HEK293 (cell line): ENCODE data around the gene ANK2.

ENCODE experiments used
- CTCF ChIA-PET: fragments of 350-600 bp; formaldehyde crosslinking; extraction: SDS; loops from one replicate; lab custom pipeline; 2021; ENCODE audit warnings: antibody characterized with exemption; lab: Yijun Ruan, JAX
- POLR2A ChIA-PET: fragments of 300-600 bp; formaldehyde crosslinking; extraction: SDS; loops from one replicate; lab custom pipeline; 2020; ENCODE audit warnings: antibody characterized with exemption, inconsistent platforms; lab: Yijun Ruan, JAX
- H3K27ac ChIP-seq: fragments of 200-500 bp; sonication (Bioruptor generic); 2 replicates; pipeline ENCODE4 v1.5.1; 2014; ENCODE audit warnings: low read depth, low read length, control low read depth, inconsistent platforms; ENCODE audit errors: extremely low read depth
- H3K36me3 ChIP-seq, 2 experiments: fragments of 200-500 bp in 1 of 2; sonication (Bioruptor generic) in 1 of 2; 1 replicate in 1 of 2; 2 replicates in 1 of 2; pipeline ENCODE4 v1.5.1; 2014 to 2017; ENCODE audit warnings: inconsistent platforms in 2 of 2, low read length in 2 of 2; ENCODE audit not compliant: control insufficient read depth in 2 of 2, insufficient read depth in 1 of 2
- H3K4me1 ChIP-seq: fragments of 200-500 bp; sonication (Bioruptor generic); 2 replicates; pipeline ENCODE4 v1.5.1; 2014; ENCODE audit warnings: mild to moderate bottlenecking, low read length, inconsistent platforms; ENCODE audit not compliant: control insufficient read depth, insufficient read depth
- H3K4me3 ChIP-seq: 2 replicates; pipeline ENCODE4 v1.5.1; 2011; ENCODE audit warnings: low read depth, mild to moderate bottlenecking, control low read depth, low read length, moderate library complexity
- H3K9me3 ChIP-seq: fragments of 200-500 bp; sonication (Bioruptor generic); 2 replicates; pipeline ENCODE4 v1.5.1; 2014; ENCODE audit warnings: low read depth, low read length, inconsistent platforms; ENCODE audit not compliant: control insufficient read depth, insufficient read depth
- GLIS1 ChIP-seq: fragments of 450-650 bp; formaldehyde crosslinking; IDR thresholded peaks from 2 replicates; pipeline ENCODE4 v1.5.1; 2016; ENCODE audit warnings: missing biosample characterization, missing genetic modification characterization
- KLF8 ChIP-seq: fragments of 450-650 bp; formaldehyde crosslinking; IDR thresholded peaks from 2 replicates; pipeline ENCODE4 v1.5.1; 2016; ENCODE audit warnings: missing biosample characterization, missing genetic modification characterization
- OVOL3 ChIP-seq: fragments of 450-650 bp; formaldehyde crosslinking; IDR thresholded peaks from 2 replicates; pipeline ENCODE4 v1.5.1; 2016; ENCODE audit warnings: missing biosample characterization, missing genetic modification characterization
- REST ChIP-seq: fragments of 450-650 bp; formaldehyde crosslinking; IDR thresholded peaks from 2 replicates; pipeline ENCODE4 v1.5.1; 2016; ENCODE audit warnings: missing biosample characterization, missing genetic modification characterization
- SCRT2 ChIP-seq: fragments of 450-650 bp; formaldehyde crosslinking; IDR thresholded peaks from 2 replicates; pipeline ENCODE4 v1.5.1; 2016; ENCODE audit warnings: missing biosample characterization, missing genetic modification characterization
- SP3 ChIP-seq: fragments of 450-650 bp; formaldehyde crosslinking; IDR thresholded peaks from 2 replicates; pipeline ENCODE4 v1.5.1; 2016; ENCODE audit warnings: missing biosample characterization, missing genetic modification characterization
- TSHZ1 ChIP-seq: fragments of 450-650 bp; formaldehyde crosslinking; IDR thresholded peaks from 2 replicates; pipeline ENCODE4 v1.5.1; 2016; ENCODE audit warnings: missing biosample characterization, missing genetic modification characterization, borderline replicate concordance
- ZBTB21 ChIP-seq: fragments of 450-650 bp; formaldehyde crosslinking; IDR thresholded peaks from 2 replicates; pipeline ENCODE4 v1.5.1; 2017; ENCODE audit warnings: missing biosample characterization, missing genetic modification characterization
- ZNF121 ChIP-seq: fragments of 450-650 bp; formaldehyde crosslinking; IDR thresholded peaks from 2 replicates; pipeline ENCODE4 v1.5.1; 2016; ENCODE audit warnings: missing biosample characterization, missing genetic modification characterization
- ZNF202 ChIP-seq: fragments of 450-650 bp; formaldehyde crosslinking; IDR thresholded peaks from 2 replicates; pipeline ENCODE4 v1.5.1; 2016; ENCODE audit warnings: missing biosample characterization, missing genetic modification characterization, borderline replicate concordance
- ZNF266 ChIP-seq: fragments of 450-650 bp; formaldehyde crosslinking; IDR thresholded peaks from 2 replicates; pipeline ENCODE4 v1.5.1; 2016; ENCODE audit warnings: missing biosample characterization, missing genetic modification characterization, low read depth
- ZNF324 ChIP-seq: fragments of 450-650 bp; formaldehyde crosslinking; IDR thresholded peaks from 2 replicates; pipeline ENCODE4 v1.5.1; 2016; ENCODE audit warnings: missing biosample characterization, missing genetic modification characterization
- ZNF37A ChIP-seq: fragments of 450-650 bp; IDR thresholded peaks from 2 replicates; pipeline ENCODE4 v1.5.1; 2018; ENCODE audit warnings: missing biosample characterization, missing genetic modification characterization
- ZNF404 ChIP-seq: fragments of 450-650 bp; formaldehyde crosslinking; IDR thresholded peaks from 2 replicates; pipeline ENCODE4 v1.5.1; 2017; ENCODE audit warnings: missing biosample characterization, missing genetic modification characterization
- ZNF473 ChIP-seq: fragments of 450-650 bp; formaldehyde crosslinking; IDR thresholded peaks from 2 replicates; pipeline ENCODE4 v1.5.1; 2017; ENCODE audit warnings: missing biosample characterization, missing genetic modification characterization
- ZNF558 ChIP-seq: fragments of 450-650 bp; formaldehyde crosslinking; IDR thresholded peaks from 2 replicates; pipeline ENCODE4 v1.5.1; 2016; ENCODE audit warnings: missing biosample characterization, missing genetic modification characterization
- ZNF837 ChIP-seq: fragments of 450-650 bp; formaldehyde crosslinking; IDR thresholded peaks from 2 replicates; pipeline ENCODE4 v1.5.1; 2016; ENCODE audit warnings: missing biosample characterization, missing genetic modification characterization
- ZSCAN16 ChIP-seq: fragments of 450-650 bp; formaldehyde crosslinking; IDR thresholded peaks from 2 replicates; pipeline ENCODE4 v1.5.1; 2016; ENCODE audit warnings: missing biosample characterization, missing genetic modification characterization
- TF ChIP-seq, protein P1 (sequence below): fragments of 450-650 bp; formaldehyde crosslinking; IDR thresholded peaks from 2 replicates; pipeline ENCODE4 v1.5.1; 2016; ENCODE audit warnings: missing biosample characterization, missing genetic modification characterization

Gene ANK2

DNA sequence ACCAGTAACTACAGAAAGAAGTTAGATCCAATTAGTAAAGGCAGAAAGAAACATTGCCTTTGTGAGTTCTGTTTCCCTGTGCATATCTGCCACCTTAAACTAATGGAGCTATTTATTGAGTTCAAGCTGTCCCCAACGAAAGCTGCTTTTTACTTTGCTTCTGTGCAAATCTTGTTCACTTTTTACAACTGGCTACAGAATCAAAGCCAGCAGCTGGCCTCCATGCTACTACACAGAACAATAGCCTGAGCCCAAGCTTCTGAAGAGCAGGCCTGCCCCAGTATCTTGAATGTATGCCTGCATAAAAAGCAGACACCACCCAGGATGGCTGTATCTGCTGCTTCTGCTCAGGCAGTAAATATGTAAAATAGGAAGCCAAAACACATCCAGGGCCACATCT, 28.1 kb downstream of the ANK2 start:
- Histone ChIP-seq H3K36me3 (no peaks in the 10 kb centered on the region), H3K27ac (no peak overlapping the region), H3K4me1 (no peaks in the 10 kb centered on the region), H3K9me3 (no peaks in the 10 kb centered on the region), H3K4me3 (no peak overlapping the region)
- POLR2A ChIA-PET: no interaction called here
- no peak for TF ChIP-seq ZNF37A (tag by site-specific recombination)
- TF ChIP-seq, all 188 proteins: peak for 0
- CTCF ChIA-PET: no interaction called here

GRCh38 chr4:113078066-113078465, 28.6 kb downstream of the ANK2 start:
- no peaks in the 10 kb centered on the region for H3K9me3 ChIP-seq
- no peaks in the 10 kb centered on the region for H3K36me3 ChIP-seq
- no peaks in the 10 kb centered on the region for H3K4me1 ChIP-seq
- ChIA-PET POLR2A (no interaction called here), CTCF (no interaction called here)
- no peak overlapping the region for H3K27ac ChIP-seq
- TF ChIP-seq KLF8 (tag by site-specific recombination): no peak
- H3K4me3 ChIP-seq: no peak overlapping the region

DNA sequence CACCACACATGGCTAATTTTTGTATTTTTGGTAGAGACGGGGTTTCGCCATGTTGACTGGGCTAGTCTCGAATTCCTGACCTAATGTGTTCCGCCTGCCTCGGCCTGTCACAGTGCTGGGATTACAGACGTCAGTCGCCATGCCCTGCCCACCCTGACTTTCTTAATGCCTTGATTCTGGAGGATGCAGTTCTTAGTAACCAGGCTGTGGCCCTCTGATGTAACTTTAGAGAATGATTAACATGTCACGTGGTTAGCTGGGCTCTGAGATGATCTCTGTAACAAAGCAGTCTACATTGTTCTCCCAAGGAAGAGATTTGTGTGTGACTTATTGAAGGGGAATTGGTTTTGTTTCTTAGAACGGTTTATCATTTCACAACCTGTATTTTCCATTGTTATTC, 30.6 kb downstream of the ANK2 start:
- POLR2A ChIA-PET: no interaction called here
- H3K4me1 ChIP-seq: no peaks in the 10 kb centered on the region
- H3K9me3 ChIP-seq: no peaks in the 10 kb centered on the region
- no peak overlapping the region for H3K27ac ChIP-seq
- CTCF ChIA-PET: no interaction called here
- H3K4me3 ChIP-seq: no peak overlapping the region
- TF ChIP-seq SP3 (no peak), ZNF37A (tag by site-specific recombination) (no peak), ZNF558 (no peak), ZNF473 (tag by site-specific recombination) (no peak), ZNF202 (tag by site-specific recombination) (no peak), REST (no peak), OVOL3 (tag by site-specific recombination) (no peak), SCRT2 (no peak), ZSCAN16 (no peak), ZNF121 (tag by site-specific recombination) (no peak), ZNF837 (tag by site-specific recombination) (no peak), ZNF404 (tag by site-specific recombination) (no peak), ZBTB21 (tag by site-specific recombination) (no peak), TSHZ1 (tag by site-specific recombination) (no peak), ZNF266 (no peak), ZNF324 (tag by site-specific recombination) (no peak), GLIS1 (no peak)
- TF ChIP-seq, protein P1, sequence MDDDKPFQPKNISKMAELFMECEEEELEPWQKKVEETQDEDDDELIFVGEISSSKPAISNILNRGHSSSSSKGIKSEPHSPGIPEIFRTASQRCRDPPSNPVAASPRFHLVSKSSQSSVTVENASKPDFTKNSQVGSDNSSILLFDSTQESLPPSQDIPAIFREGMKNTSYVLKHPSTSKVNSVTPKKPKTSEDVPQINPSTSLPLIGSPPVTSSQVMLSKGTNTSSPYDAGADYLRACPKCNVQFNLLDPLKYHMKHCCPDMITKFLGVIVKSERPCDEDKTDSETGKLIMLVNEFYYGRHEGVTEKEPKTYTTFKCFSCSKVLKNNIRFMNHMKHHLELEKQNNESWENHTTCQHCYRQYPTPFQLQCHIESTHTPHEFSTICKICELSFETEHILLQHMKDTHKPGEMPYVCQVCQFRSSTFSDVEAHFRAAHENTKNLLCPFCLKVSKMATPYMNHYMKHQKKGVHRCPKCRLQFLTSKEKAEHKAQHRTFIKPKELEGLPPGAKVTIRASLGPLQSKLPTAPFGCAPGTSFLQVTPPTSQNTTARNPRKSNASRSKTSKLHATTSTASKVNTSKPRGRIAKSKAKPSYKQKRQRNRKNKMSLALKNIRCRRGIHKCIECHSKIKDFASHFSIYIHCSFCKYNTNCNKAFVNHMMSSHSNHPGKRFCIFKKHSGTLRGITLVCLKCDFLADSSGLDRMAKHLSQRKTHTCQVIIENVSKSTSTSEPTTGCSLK (tag by site-specific recombination): no peak
- TF ChIP-seq, all 188 proteins: peak for 0
- no peaks in the 10 kb centered on the region for H3K36me3 ChIP-seq
